Stimulated activated CD8-positive, alpha-beta memory T cell treated with anti-CD3 and anti-CD28 coated beads, Interleukin-12 subunit alpha, Interleukin-12 subunit beta, amount 100 ng/mL, for 24 hours (primary cell): ENCODE measurements around the gene LCOR.
"Not testable (repeated sequence)": the region's sequence is repeated elsewhere in the genome, so short reads cannot be mapped to it uniquely, and the experiment has no call there.

Experiments used
- DNase-seq: peaks from one replicate; pipeline ENCODE4 v3.0.0-alpha.2; 2020; ENCODE audit errors: extremely low read depth

The LCOR gene

GRCh38 chr10:96840841-96841518 lies 8.9 kb downstream of the LCOR start:
- no peak for DNase-seq

- DNase-seq: no peak
Observed at GRCh38 chr10:96842896-96843723, 11.0 kb downstream of the LCOR start.

- no peak for DNase-seq
Observed at GRCh38 chr10:96843823-96844222, 11.7 kb downstream of the LCOR start.

GRCh38 chr10:96846395-96846794 lies 14.3 kb downstream of the LCOR start:
- no peak for DNase-seq

- no peak for DNase-seq
Observed at GRCh38 chr10:96846926-96847325, 14.8 kb downstream of the LCOR start.

GRCh38 chr10:96847356-96847755 lies 15.3 kb downstream of the LCOR start:
- not testable (repeated sequence) for DNase-seq

GRCh38 chr10:96850113-96850512 lies 18.0 kb downstream of the LCOR start:
- DNase-seq: no peak

GRCh38 chr10:96850825-96851224 lies 18.7 kb downstream of the LCOR start:
- no peak for DNase-seq

GRCh38 chr10:96851281-96851680 lies 19.2 kb downstream of the LCOR start:
- no peak for DNase-seq

GRCh38 chr10:96856317-96856716 lies 24.2 kb downstream of the LCOR start:
- no peak for DNase-seq

GRCh38 chr10:96857301-96858012 lies 25.4 kb downstream of the LCOR start:
- DNase-seq: no peak

- DNase-seq: no peak
Observed at GRCh38 chr10:96858038-96858705, 26.1 kb downstream of the LCOR start.

- DNase-seq: no peak
Observed at GRCh38 chr10:96858706-96859050, 26.6 kb downstream of the LCOR start.

GRCh38 chr10:96860631-96861277 lies 28.7 kb downstream of the LCOR start:
- no peak for DNase-seq

- DNase-seq: no peak
Observed at GRCh38 chr10:96863922-96864543, 31.9 kb downstream of the LCOR start.

- DNase-seq: no peak
Observed at GRCh38 chr10:96873086-96873485, 41.0 kb downstream of the LCOR start.

GRCh38 chr10:96873756-96874467 lies 41.8 kb downstream of the LCOR start:
- no peak for DNase-seq

GRCh38 chr10:96878057-96878456 lies 46.0 kb downstream of the LCOR start:
- DNase-seq: no peak

- DNase-seq: no peak
Observed at GRCh38 chr10:96880575-96880974, 48.5 kb downstream of the LCOR start.

GRCh38 chr10:96889415-96890171 lies 57.5 kb downstream of the LCOR start:
- no peak for DNase-seq
